Measurements from ENCODE around the gene BAG5.

The BAG5 gene

GRCh38 chr14:103546652-103547454 is 15.6 kb downstream of the BAG5 start:
- TF ChIP-seq POLR2A (IDR thresholded peaks at IDR 0.05; ENCODE audit: low read depth, low read length) = no peak
- FAIRE-seq = peak; percentile 61
- peak; percentile 76 for DNase-seq (ENCODE audit: insufficient read length, low spot score)

GRCh38 chr14:103545915-103546651 is 16.4 kb downstream of the BAG5 start:
- no peak for FAIRE-seq
- TF ChIP-seq POLR2A (IDR thresholded peaks at IDR 0.05; ENCODE audit: low read depth, low read length) = no peak
- no peak for DNase-seq (ENCODE audit: insufficient read length, low spot score)

- no peak for TF ChIP-seq POLR2A (IDR thresholded peaks at IDR 0.05; ENCODE audit: low read depth, low read length)
- DNase-seq (ENCODE audit: insufficient read length, low spot score) = no peak
- FAIRE-seq = no peak
Observed at GRCh38 chr14:103545219-103545914, 17.1 kb downstream of the BAG5 start.

- no peak for FAIRE-seq
- no peak for TF ChIP-seq POLR2A (IDR thresholded peaks at IDR 0.05; ENCODE audit: low read depth, low read length)
- no peak for DNase-seq (ENCODE audit: insufficient read length, low spot score)
Observed at GRCh38 chr14:103544388-103545218, 17.9 kb downstream of the BAG5 start.

- no peak for TF ChIP-seq POLR2A (IDR thresholded peaks at IDR 0.05; ENCODE audit: low read depth, low read length)
- no peak for DNase-seq (ENCODE audit: insufficient read length, low spot score)
- FAIRE-seq = no peak
Observed at GRCh38 chr14:103543721-103544387, 18.6 kb downstream of the BAG5 start.

GRCh38 chr14:103543140-103543539 is 19.3 kb downstream of the BAG5 start:
- FAIRE-seq = no peak
- TF ChIP-seq POLR2A (IDR thresholded peaks at IDR 0.05; ENCODE audit: low read depth, low read length) = no peak
- no peak for DNase-seq (ENCODE audit: insufficient read length, low spot score)

GRCh38 chr14:103542605-103543088 is 19.8 kb downstream of the BAG5 start:
- no peak for TF ChIP-seq POLR2A (IDR thresholded peaks at IDR 0.05; ENCODE audit: low read depth, low read length)
- FAIRE-seq (no peak), DNase-seq (ENCODE audit: insufficient read length, low spot score) (no peak)

- TF ChIP-seq POLR2A (IDR thresholded peaks at IDR 0.05; ENCODE audit: low read depth, low read length) = no peak
- FAIRE-seq (no peak), DNase-seq (ENCODE audit: insufficient read length, low spot score) (no peak)
Observed at GRCh38 chr14:103541709-103542604, 20.5 kb downstream of the BAG5 start.

GRCh38 chr14:103540821-103541708 is 21.4 kb downstream of the BAG5 start:
- TF ChIP-seq POLR2A (IDR thresholded peaks at IDR 0.05; ENCODE audit: low read depth, low read length) = no peak

GRCh38 chr14:103539056-103539825 is 23.2 kb downstream of the BAG5 start:
- no peak for TF ChIP-seq POLR2A (IDR thresholded peaks at IDR 0.05; ENCODE audit: low read depth, low read length)
- DNase-seq (ENCODE audit: insufficient read length, low spot score) = no peak
- FAIRE-seq = no peak

More at GRCh38 chr14:103540821-103541708, 21.4 kb downstream of the BAG5 start:
- FAIRE-seq (no peak), DNase-seq (ENCODE audit: insufficient read length, low spot score) (no peak)
